HepG2 (cell line): Measurements from ENCODE around the gene EMC8. TPM values are rescaled to one million over a fixed set of nuclear protein-coding genes. Genes with fewer than 3 reads are reported as not detected.

Source experiments
- ATAC-seq: fragments of 200-7000 bp; cut with Tn5 transposase; 3 replicates; pipeline ENCODE4 v1.9.1; 2020; ENCODE audit warnings: mild to moderate bottlenecking, moderate library complexity
- BruUV-seq: library from RNA; stranded (reverse); fragments of 400-500 nt; replicated peaks from 2 replicates; lab custom pipeline; 2021; lab: Mats Ljungman, UMichigan
- CTCF ChIA-PET: fragments of 300-600 bp; formaldehyde crosslinking; extraction: SDS; loops from one replicate; lab custom pipeline; 2021; ENCODE audit warnings: low total read pairs, inconsistent platforms, low intra/inter-chr PET ratio; lab: Yijun Ruan, JAX
- POLR2A ChIA-PET: fragments of 350-600 bp; sonication (Branson Sonifier 250); formaldehyde crosslinking; loops from one replicate; lab custom pipeline; 2020; ENCODE audit warnings: antibody characterized with exemption, inconsistent platforms; lab: Yijun Ruan, JAX
- DNase-seq: peaks from one replicate; pipeline ENCODE4 v3.0.0-alpha.2; 2015; ENCODE audit warnings: low spot score
- FAIRE-seq: peaks from 3 replicates; lab custom pipeline; 2011; peaks lifted over from hg19 to GRCh38; lab: Jason Lieb, UNC
- H2AFZ ChIP-seq: one replicate; pipeline ENCODE4 v1.6.1; 2011; ENCODE audit warnings: low read length, inconsistent platforms
- H3K27ac ChIP-seq: fragments of 300-600 bp; 3 replicates; pipeline ENCODE4 v1.8.0; 2011; ENCODE audit warnings: mixed run types, mild to moderate bottlenecking, mixed read lengths, low read length, inconsistent platforms; ENCODE audit not compliant: insufficient read depth; ENCODE audit errors: extremely low read length
- H3K27me3 ChIP-seq, 2 experiments: fragments of 200-600 bp in 1 of 2; 2 replicates in 1 of 2; 3 replicates in 1 of 2; pipeline versions ENCODE4 v1.6.0 to v1.8.0; 2011; ENCODE audit warnings: low read length in 2 of 2, mild to moderate bottlenecking in 2 of 2, moderate library complexity in 2 of 2, inconsistent platforms in 1 of 2; ENCODE audit not compliant: insufficient read depth in 2 of 2, control insufficient read depth in 1 of 2
- H3K36me3 ChIP-seq, 2 experiments: fragments of 200-600 bp in 1 of 2; replicated peaks in 1 of 2; 2 replicates in 1 of 2; 3 replicates in 1 of 2; pipeline versions ENCODE4 v1.5.1 to v1.8.0; 2011; ENCODE audit warnings: low read length in 2 of 2, inconsistent platforms in 1 of 2; ENCODE audit not compliant: insufficient read depth in 2 of 2, control insufficient read depth in 1 of 2
- H3K4me1 ChIP-seq: 2 replicates; pipeline ENCODE4 v1.5.1; 2012; ENCODE audit warnings: low read length, inconsistent platforms; ENCODE audit not compliant: insufficient read depth
- H3K4me2 ChIP-seq: 2 replicates; pipeline ENCODE4 v1.6.0; 2011; ENCODE audit warnings: low read depth, low read length, inconsistent platforms
- H3K4me3 ChIP-seq, 3 experiments: fragments of 200-600 bp in 1 of 3; sonication (generic), shearing (Covaris generic) in 1 of 3; replicated peaks in 1 of 3; 2 replicates each; pipeline ENCODE4 v1.5.1; 2011 to 2016; ENCODE audit warnings: low read length in 3 of 3, inconsistent platforms in 2 of 3, low read depth in 2 of 3, mild to moderate bottlenecking in 2 of 3, control low read depth in 1 of 3, mixed read lengths in 1 of 3; ENCODE audit not compliant: insufficient read depth in 1 of 3
- H3K79me2 ChIP-seq: one replicate; pipeline ENCODE4 v1.6.1; 2011; ENCODE audit warnings: low read length, inconsistent platforms; ENCODE audit not compliant: insufficient read depth
- H3K9ac ChIP-seq: 2 replicates; pipeline ENCODE4 v1.6.0; 2011; ENCODE audit warnings: mild to moderate bottlenecking, low read depth, low read length, inconsistent platforms; ENCODE audit not compliant: insufficient read depth
- H3K9me3 ChIP-seq: 2 replicates; pipeline ENCODE4 v1.5.1; 2012; ENCODE audit warnings: mild to moderate bottlenecking, low read length
- H4K20me1 ChIP-seq: 2 replicates; pipeline ENCODE4 v1.6.0; 2011; ENCODE audit warnings: inconsistent platforms, mild to moderate bottlenecking, low read length, moderate library complexity; ENCODE audit not compliant: insufficient read depth
- ATF7 ChIP-seq, 2 experiments: fragments of 450-650 bp in 1 of 2; sonication (generic) in 1 of 2; formaldehyde crosslinking in 1 of 2; IDR thresholded peaks; 2 replicates each; pipeline versions ENCODE4 v1.4.0 to v1.6.1; 2016 to 2020; ENCODE audit warnings: antibody characterized with exemption in 1 of 2, mild to moderate bottlenecking in 1 of 2, missing genetic modification reagents in 1 of 2
- ATM ChIP-seq: fragments of 450-650 bp; IDR thresholded peaks from 2 replicates; pipeline ENCODE4 v1.7.1; 2017; ENCODE audit warnings: mild to moderate bottlenecking, borderline replicate concordance
- EED ChIP-seq: sonication (generic); formaldehyde crosslinking; IDR thresholded peaks from 2 replicates; pipeline ENCODE4 v1.5.0; 2020; ENCODE audit warnings: mild to moderate bottlenecking, missing genetic modification reagents
- GLI4 ChIP-seq: sonication (generic); formaldehyde crosslinking; IDR thresholded peaks from 2 replicates; pipeline ENCODE4 v1.5.1; 2020; ENCODE audit warnings: missing genetic modification reagents, mild to moderate bottlenecking, moderate library complexity, borderline replicate concordance
- HOMEZ ChIP-seq: IDR thresholded peaks from 2 replicates; pipeline ENCODE4 v1.6.1; 2016; ENCODE audit warnings: low read depth
- HOXA9 ChIP-seq: sonication (generic); formaldehyde crosslinking; IDR thresholded peaks from 2 replicates; pipeline ENCODE4 v1.8.1; 2022; ENCODE audit warnings: missing genetic modification reagents, mild to moderate bottlenecking, moderate library complexity, borderline replicate concordance
- LCORL ChIP-seq, 2 experiments: fragments of 450-650 bp in 1 of 2; sonication (generic) in 1 of 2; formaldehyde crosslinking in 1 of 2; IDR thresholded peaks; 2 replicates each; pipeline versions ENCODE4 v1.5.0 to v1.6.1; 2017 to 2020; ENCODE audit warnings: antibody characterized with exemption in 1 of 2, missing genetic modification reagents in 1 of 2
- MNT ChIP-seq: fragments of 450-650 bp; IDR thresholded peaks from 2 replicates; pipeline ENCODE4 v1.6.1; 2016
- PAWR ChIP-seq: sonication (generic); formaldehyde crosslinking; IDR thresholded peaks from 2 replicates; pipeline ENCODE4 v1.4.0; 2020; ENCODE audit warnings: missing genetic modification reagents, mild to moderate bottlenecking, borderline replicate concordance
- TOPORS ChIP-seq: sonication (generic); formaldehyde crosslinking; IDR thresholded peaks from 2 replicates; pipeline ENCODE4 v1.8.0; 2023; ENCODE audit warnings: mild to moderate bottlenecking, missing genetic modification reagents
- ZBTB40 ChIP-seq, 2 experiments: fragments of 450-650 bp in 1 of 2; sonication (generic) in 1 of 2; formaldehyde crosslinking in 1 of 2; IDR thresholded peaks; 2 replicates each; pipeline versions ENCODE4 v1.6.1 to v1.8.0; 2016 to 2022; ENCODE audit warnings: antibody characterized with exemption in 1 of 2, mild to moderate bottlenecking in 1 of 2, missing genetic modification reagents in 1 of 2
- WGBS: methylation state at CpG from one replicate; pipeline ENCODE4 v1.1.6; 2017; ENCODE audit warnings: low lambda C conversion rate; 5-methylcytosine and 5-hydroxymethylcytosine counted together
- in situ Hi-C: cut with HindIII; loops from 2 replicates; pipeline ENCODE4 v1.10.0; 2017; ENCODE audit warnings: low pct_unique_long_range_greater_than_20kb; ENCODE audit not compliant: extremely low pct_ligation_motif_present
- intact Hi-C: fragments of 100-400 bp; cut with micrococcal nuclease; formaldehyde crosslinking; loops from one replicate; pipeline ENCODE4 v1.10.0; 2022; ENCODE audit not compliant: unreplicated experiment
- polyA plus RNA-seq, 8 experiments: library from polyadenylated mRNA; depleted of rRNA in 3 of 8; stranded (reverse) in 7 of 8; unstranded in 1 of 8; fragments of >200 nt; fragmentation: Illumina TruSeq in 4 of 8; extraction: Trizol in 4 of 8; gene quantifications; 2 replicates each; pipeline versions ENCODE4 v1.2.1 to v1.2.3, GENCODE V29; 2011 to 2016; ENCODE audit warnings: low read depth in 4 of 8, missing spikeins in 1 of 8, mixed read lengths in 1 of 8; ENCODE audit not compliant: insufficient read depth in 1 of 8
- total RNA-seq, 5 experiments: library from RNA; depleted of rRNA; stranded (reverse); fragments of >200 nt; fragmentation: Illumina TruSeq; extraction: Trizol; gene quantifications; 2 replicates each; pipeline ENCODE4 v1.2.3, GENCODE V29; 2016; ENCODE audit warnings: low read depth in 1 of 5

Gene EMC8
- total and polyA plus RNA-seq, 2 of the 13 experiments (the other 11 are each of a cell fraction or from before 2014, with no cell fraction given): 55.0 to 76.0 TPM

- no TSS peak for BruUV-seq
- WGBS: 12% methylated on average over 9 of the region's 9 CpGs
- intact Hi-C loops (no loop called here), in situ Hi-C loops (no loop called here)
- POLR2A ChIA-PET: no interaction called here
- Histone ChIP-seq H3K79me2 (no peaks in the 10 kb centered on the region), H3K27ac (no peak overlapping the region), H2AFZ (no peak overlapping the region), H3K27me3 (peaks cover 2 to 35% of the 10 kb centered on the region in 2 experiments; a peak in 4 of 5 replicates), H4K20me1 (no peaks in the 10 kb centered on the region), H3K4me3 (no peak overlapping the region), H3K4me2 (no peak overlapping the region), H3K9me3 (no peaks in the 10 kb centered on the region), H3K36me3 (no peaks in the 10 kb centered on the region), H3K9ac (no peak overlapping the region), H3K4me1 (no peaks in the 10 kb centered on the region)
- FAIRE-seq (no peak), ATAC-seq (peak; percentile 25; the same call in 2 of the 3 replicates), DNase-seq (no peak)
- CTCF ChIA-PET: interaction anchor here (1.0 kb wide), 1 partner anchor 161 kb away, joined by 3 read pairs; no protein-coding TSS in a partner anchor
- TF ChIP-seq EED (CRISPR knock-in tag) (0 out of 2 replicates have a peak, but pooled peaks have one; percentile 36), LCORL (IDR thresholded peaks at IDR 0.05) (no peak), LCORL (CRISPR knock-in tag; IDR thresholded peaks at IDR 0.05) (no peak), ZBTB40 (IDR thresholded peaks at IDR 0.05) (no peak), ZBTB40 (CRISPR knock-in tag; IDR thresholded peaks at IDR 0.05) (0 out of 2 replicates have a peak, but pooled peaks have one; percentile 25), PAWR (CRISPR knock-in tag) (no peak), ATM (no peak), MNT (peak; percentile 62), TOPORS (no peak), GLI4 (CRISPR knock-in tag) (no peak), HOMEZ (CRISPR knock-in tag) (no peak), ATF7 (IDR thresholded peaks at IDR 0.05) (no peak), ATF7 (CRISPR knock-in tag; IDR thresholded peaks at IDR 0.05) (no peak), HOXA9 (CRISPR knock-in tag) (no peak)
Observed at GRCh38 chr16:85825326-85825725, 26.0 kb upstream of the EMC8 start.
